Neural progenitor cell (in vitro differentiated cells): Measurements from ENCODE around the gene CDCA5.

ENCODE experiments used
- CTCF ChIP-seq: fragments of 200-600 bp; sonication (generic); IDR thresholded peaks from 2 replicates; pipeline ENCODE4 v1.5.1; 2017; ENCODE audit warnings: antibody characterized with exemption, mild to moderate bottlenecking
- EZH2 ChIP-seq: fragments of 200-600 bp; sonication (generic); IDR thresholded peaks from 2 replicates; pipeline ENCODE4 v1.6.1; 2017; ENCODE audit warnings: antibody characterized with exemption, mild to moderate bottlenecking, moderate library complexity

- TF ChIP-seq EZH2 (no peak), CTCF (no peak)
Measured at GRCh38 chr11:65128182-65129145, 44.6 kb upstream of the CDCA5 start.
